ENCODE data around the gene PIP5K1B.

The PIP5K1B gene

DNA sequence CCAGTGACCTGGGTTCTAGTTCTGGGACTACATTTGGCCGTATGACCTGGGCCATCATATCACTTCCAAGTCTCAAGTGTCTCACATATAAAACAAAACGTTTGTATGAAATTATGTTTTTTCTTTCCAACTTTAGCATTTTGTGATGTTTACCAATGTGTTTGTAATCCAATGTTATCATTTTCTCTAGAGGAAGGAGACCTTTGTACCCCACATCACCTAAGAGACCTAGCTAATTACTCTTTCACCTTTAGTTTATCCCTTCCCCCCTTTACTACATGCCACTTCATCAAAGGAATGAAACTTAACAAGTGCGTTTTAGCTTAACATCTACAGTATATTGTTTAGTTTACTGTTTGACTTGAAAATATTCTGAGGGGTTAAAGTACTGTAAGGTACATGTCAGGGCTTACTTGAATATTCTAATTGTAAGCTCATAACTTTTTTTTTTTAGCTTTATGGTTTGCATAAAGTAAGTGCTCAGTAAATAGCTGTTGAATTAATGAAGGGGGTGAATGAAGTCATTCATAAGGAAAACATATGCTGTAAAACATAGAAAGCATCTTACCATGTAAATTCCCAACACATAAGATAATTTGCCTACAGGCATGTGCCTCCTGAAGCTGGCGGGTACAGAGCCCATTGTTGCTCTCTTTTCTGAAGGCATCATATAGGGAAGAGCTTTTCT lies 2.9 kb downstream of the PIP5K1B start:
- no peak for DNase-seq

GRCh38 chr9:68708513-68708912 lies 3.5 kb downstream of the PIP5K1B start:
- DNase-seq: no peak

GRCh38 chr9:68709291-68710110 lies 4.5 kb downstream of the PIP5K1B start:
- DNase-seq: no peak

DNA sequence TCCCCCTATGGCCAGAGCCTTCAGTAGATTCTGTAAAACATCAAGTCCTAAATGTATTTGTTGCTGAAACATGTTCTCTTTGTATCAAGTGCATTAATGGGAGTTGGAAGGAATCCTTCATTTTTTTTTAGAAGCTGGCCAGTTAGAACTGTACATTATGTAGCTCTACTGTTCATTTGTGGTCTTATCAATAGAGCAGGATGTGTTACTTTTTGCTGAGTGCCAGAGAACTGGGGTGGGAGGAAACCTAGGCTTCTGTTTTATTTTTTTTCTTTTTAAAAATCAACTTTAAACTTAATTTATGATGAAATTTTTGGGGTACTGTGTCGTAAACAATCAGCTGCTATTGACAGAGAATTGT lies 5.1 kb downstream of the PIP5K1B start:
- DNase-seq: no peak

DNA sequence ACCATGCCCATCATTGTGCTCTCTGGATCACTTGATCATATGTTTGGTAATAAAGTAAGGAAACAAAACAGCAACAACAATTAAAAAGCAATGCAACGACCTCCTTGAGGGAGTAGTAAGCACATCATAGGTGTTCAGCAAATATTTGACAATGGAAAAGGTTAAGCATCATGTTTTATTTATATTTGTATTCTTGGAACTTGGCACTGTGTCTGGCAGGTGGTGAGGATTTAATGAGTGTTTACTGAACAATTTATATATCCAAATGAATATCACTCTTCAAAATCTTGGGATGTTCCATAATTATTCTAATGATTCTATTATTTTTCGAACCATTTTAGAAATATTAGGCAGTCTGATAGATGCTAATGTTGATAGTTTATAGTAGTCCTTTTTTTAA lies 6.2 kb downstream of the PIP5K1B start:
- no peak for DNase-seq

DNA sequence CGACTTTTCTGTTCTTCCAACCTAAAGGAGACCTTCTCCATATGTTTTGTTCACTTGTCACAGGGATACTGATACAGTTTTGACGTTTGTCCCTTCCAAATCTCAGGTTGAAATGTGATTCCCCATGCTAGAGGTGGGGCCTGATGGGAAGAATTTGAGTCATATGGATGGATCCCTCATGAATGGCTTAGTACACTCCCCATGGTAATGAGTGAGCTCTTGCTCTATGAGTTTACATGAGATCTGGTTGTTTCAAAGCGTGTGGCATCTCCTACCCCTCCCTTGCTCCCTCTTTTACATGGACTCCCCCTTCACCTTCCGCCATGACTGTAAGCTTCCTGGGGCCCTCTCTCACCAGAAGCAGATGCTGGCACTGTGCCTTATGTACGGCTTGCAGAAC lies 6.9 kb downstream of the PIP5K1B start:
- DNase-seq: no peak

DNA sequence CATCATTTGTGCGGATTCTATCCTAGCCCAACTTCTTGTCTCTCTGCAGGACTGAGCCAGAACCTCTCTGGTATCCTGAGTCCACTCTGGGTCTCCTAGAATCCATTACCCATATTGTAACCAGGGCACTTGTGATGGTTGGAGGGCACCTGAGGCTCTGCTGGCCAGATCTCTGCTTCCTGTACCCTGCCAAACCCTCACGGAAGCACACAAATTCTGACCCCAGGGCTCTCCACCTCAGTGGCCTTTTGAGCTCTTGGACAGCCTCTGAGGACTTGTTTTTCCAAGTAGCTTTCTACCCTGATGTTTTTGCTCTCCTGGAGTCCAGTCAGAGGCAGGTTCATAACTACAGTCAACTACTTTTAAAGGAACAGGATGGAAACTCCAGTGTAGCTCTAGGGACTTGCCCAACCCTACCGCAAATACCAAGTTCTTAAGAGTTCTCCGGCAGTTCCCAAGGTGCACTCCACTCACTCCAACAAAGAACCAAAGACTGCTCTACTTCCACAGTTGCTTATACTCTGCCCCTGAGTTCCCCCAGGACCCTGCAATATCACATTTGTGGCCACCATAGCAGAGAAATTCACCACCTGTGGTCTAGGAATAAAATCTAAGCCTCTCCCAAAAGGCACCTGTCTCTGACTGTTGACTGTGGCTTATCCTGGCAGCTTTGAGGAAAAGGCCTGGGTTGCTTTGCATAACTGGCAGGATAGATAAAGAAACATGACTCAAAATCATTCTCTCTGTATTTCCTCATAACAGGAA lies 9.6 kb downstream of the PIP5K1B start:
- no peak for DNase-seq

GRCh38 chr9:68715181-68715456 lies 10.1 kb downstream of the PIP5K1B start:
- DNase-seq: no peak

DNA sequence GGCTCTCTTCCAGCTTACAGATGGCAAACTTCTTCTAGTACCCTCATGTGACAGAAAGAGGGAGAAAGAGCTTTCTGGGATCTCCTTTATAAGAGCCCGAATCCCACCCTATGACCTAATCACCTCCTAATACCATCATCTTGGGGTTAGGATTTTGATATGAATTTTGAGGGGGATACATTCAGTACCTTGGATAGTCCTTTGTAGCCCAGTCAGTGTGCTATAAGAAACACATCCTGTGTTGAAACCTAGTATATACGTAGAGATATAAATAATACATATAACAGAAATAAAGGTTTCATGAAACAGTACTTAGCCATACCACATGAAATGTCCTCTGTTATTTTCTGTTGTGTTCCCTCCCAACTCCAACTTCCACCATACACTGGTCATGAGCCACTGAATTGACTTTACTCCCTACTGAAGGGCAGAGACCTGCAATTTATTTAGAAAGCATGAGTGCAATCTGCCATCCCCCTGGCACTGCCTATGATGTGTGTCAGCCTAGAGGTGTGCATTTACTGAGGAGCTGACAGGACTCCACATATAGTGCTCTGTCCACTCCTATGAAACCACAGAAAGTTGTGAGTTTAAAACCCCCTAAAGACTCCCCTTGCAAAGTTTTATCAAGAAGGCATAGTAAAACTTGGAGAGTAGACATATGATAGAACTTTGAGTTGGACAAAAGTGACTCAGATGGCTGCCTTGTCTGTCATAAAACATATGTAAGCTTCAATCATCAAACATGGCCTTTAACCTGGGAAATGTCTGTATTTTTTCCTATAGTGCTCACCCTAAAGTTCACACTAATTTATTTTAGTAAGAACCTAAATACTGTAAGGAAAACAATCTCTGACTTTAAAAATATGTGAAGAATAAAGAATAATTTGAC lies 12.8 kb downstream of the PIP5K1B start:
- no peak for DNase-seq

- DNase-seq: no peak
These were observed 14.8 kb downstream of the PIP5K1B start for GRCh38 chr9:68719847-68720246.

DNA sequence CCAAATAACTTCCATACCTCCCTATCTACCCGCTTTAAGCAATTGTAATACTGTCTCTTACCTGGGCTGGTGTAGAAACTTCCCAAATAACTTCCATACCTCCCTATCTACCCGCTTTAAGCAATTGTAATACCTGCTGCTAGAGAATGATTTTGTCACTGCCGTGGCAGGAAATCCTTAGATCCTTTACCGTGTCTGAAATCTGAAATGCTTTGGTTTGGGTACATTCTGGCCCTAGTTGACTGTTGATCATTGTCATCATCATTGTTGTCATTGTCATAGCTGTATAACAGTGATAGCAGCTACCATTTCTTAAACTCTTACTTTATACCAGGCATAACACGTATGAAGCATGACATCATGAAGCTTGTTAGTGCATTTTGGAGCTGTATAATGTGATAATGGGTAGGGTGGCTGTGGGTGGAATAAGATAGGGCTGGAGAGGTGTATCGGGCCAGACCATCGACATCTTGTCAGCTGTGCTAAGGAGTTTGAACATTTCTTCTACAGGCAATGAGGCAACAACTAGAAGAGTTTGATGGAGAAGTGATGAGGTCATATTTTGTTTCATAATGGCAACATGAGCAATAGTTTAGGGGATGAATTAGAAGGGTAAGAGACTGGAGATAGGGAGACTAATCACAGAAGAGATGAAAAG lies 15.7 kb downstream of the PIP5K1B start:
- no peak for DNase-seq

- DNase-seq: no peak
These were observed 16.8 kb downstream of the PIP5K1B start for GRCh38 chr9:68721666-68722330.

DNA sequence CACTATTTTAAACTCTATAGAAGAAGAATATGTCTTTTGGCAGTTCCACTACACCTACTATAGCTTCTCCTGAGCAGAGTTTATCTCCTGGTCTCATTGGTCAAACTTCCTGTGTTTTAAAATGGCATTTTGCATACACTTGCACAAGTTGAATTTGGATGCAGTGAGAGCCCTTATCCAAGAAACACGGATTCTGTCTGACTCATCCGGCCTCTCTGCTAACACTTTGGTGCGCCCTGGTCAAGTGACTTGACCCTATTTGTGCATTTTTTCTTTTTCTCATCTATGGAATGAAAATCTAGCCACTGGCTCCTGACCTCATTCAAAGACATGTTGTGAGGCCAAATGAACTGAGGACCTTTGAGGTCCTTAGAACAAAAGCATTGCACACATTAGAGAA lies 20.0 kb downstream of the PIP5K1B start:
- DNase-seq: no peak

DNA sequence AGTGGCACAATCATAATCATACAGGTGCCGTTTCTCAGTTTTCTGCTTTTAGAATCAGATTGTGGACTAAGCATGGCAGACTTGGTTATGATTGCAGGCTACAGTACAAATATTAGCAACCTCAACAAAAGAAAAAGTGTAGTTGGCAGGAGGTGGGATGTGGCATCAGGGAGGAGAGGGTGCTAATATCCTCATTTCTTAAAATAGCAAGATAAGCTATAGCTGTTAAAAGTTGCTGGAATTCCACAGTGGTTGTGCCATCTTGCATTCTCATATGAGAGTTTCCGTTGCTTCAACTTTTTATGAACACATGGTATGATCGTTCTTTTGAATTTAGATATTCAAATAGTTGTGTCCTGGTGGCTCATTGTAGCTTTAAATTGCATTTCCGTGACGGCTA lies 21.4 kb downstream of the PIP5K1B start:
- DNase-seq: no peak

- no peak for DNase-seq
These were observed 22.6 kb downstream of the PIP5K1B start for GRCh38 chr9:68727636-68728035.

- DNase-seq: no peak
These were observed 23.7 kb downstream of the PIP5K1B start for GRCh38 chr9:68728731-68729130.

GRCh38 chr9:68730570-68731235 lies 25.7 kb downstream of the PIP5K1B start:
- no peak for DNase-seq

DNA sequence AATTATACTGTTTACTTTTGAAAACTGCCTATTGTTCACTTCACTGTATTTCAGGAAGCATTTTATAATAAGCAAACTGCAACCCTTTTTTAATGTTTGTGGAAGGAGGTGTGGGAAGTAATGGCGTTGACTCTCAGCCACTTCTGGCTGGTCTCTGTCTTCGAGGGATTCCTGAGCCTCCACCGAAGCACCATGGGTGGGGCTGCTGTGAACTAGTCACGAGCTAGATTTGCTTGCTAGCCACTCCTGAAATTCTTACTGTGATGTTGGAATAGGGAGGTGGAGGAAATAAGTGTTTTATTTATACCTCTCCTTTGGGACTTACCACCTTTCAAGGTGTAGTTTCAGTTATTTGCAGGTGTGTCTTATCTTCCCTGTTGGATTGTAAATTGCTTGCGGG lies 26.8 kb downstream of the PIP5K1B start:
- DNase-seq: no peak

DNA sequence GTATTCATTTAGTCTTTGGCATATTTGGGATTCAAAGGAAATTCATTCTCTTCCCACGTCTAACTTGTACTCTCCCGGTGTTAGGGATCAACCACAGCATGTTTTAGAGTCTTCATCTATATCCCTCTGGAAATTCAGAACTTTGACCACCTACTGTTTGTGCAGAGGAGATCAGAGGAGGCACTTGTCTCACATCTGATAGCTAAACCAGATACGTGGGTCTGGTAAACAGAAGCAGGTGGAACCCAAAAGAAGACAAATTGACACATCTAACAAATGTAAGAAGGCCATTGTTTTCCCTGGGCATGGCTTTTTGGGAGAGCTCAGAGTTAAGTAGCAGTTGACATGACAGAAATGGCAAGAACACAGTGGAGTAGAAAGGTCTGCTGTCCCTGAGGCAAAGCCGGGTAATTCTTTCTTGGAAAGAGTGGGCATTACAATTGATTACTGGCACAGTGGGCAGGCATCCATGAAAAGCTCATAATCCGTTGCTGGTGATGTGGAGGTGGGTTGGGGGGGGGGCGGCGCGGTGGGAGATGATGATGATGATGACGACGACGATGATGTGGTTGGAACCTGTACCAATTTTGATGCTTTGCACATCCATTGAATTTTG lies 27.5 kb downstream of the PIP5K1B start:
- no peak for DNase-seq

GRCh38 chr9:68733021-68733405 lies 28.0 kb downstream of the PIP5K1B start:
- no peak for DNase-seq

- no peak for DNase-seq
These were observed 33.3 kb downstream of the PIP5K1B start for GRCh38 chr9:68738358-68738757.

Data from NCI-H510A (cell line).